Measurements from ENCODE around the gene TRIOBP.

- TF ChIP-seq CTCF (conservative IDR thresholded peaks at IDR 0.05 in 1 of 2, IDR thresholded peaks at IDR 0.05 in 1 of 2; ENCODE audit: low read depth in 1 of 2, low read length in 2 of 2) = no peak
- no peak for TF ChIP-seq EZH2 (IDR thresholded peaks at IDR 0.05; ENCODE audit: low read length, missing control alignments)
These were observed 105.7 kb downstream of the TRIOBP start for GRCh38 chr22:37802310-37803194.
